ENCODE results near the gene FFAR4.

DNA sequence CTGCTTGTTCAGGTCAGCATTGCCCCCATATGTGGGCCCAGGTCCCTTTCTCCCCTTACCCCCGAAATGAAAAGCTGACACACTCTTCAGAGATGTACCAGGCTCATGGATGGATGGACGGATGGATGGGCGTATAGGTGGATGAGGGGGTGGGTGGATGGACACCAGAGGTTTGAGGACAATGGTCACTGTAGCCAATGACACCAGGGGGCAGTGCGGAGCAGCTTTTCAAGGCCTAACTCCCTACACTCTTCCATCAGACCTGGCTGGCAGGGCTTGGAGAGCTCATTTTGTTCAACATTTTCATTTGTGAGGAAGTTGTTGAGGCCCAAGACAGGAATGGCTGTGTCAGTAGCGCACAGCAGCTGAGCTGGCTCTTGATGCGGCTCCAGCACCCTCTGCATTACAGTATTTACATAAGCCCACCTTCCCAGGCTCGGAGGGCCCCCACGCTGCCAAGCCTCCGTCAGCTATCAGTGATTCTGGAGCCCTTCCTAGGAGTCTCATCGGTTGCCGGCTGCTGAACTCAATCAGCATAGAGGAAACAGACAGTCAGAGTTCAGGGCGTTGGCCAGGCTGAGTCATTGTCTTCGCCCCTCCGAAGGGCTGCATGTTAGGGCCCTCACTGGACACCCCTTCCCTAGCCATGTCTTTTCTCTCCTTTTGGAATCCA lies 11.6 kb upstream of the FFAR4 start:
- TF ChIP-seq CTCF (IDR thresholded peaks at IDR 0.05; ENCODE audit: insufficient read depth, low read length), result peak; percentile 69
- TF ChIP-seq GABPA (IDR thresholded peaks at IDR 0.05; ENCODE audit: low read depth), result no peak
